IMR-90 (cell line): ENCODE data around the gene ZCCHC7.

Experiments
- CEBPB ChIP-seq: IDR thresholded peaks from 2 replicates; pipeline ENCODE4 v1.6.1; 2012; ENCODE audit warnings: low read depth, low read length, improper control_type of control experiment
- CHD1 ChIP-seq: IDR thresholded peaks from 2 replicates; pipeline ENCODE4 v1.6.1; 2012; ENCODE audit warnings: low read depth, low read length, improper control_type of control experiment
- CTCF ChIP-seq: conservative IDR thresholded peaks from 2 replicates; pipeline ENCODE4 v1.5.1; 2012; ENCODE audit warnings: mild to moderate bottlenecking, low read depth, low read length, improper control_type of control experiment
- FOS ChIP-seq: fragments of 150-350 bp; IDR thresholded peaks from 2 replicates; pipeline ENCODE4 v1.6.1; 2016; ENCODE audit warnings: low read depth, low read length
- MXI1 ChIP-seq: IDR thresholded peaks from 2 replicates; pipeline ENCODE4 v1.6.1; 2012; ENCODE audit warnings: low read depth, mild to moderate bottlenecking, low read length, moderate library complexity, borderline replicate concordance
- POLR2A ChIP-seq: IDR thresholded peaks from 2 replicates; pipeline ENCODE4 v1.6.1; 2012; ENCODE audit warnings: mild to moderate bottlenecking, low read depth, low read length
- RAD21 ChIP-seq: IDR thresholded peaks from 2 replicates; pipeline ENCODE4 v1.6.1; 2012; ENCODE audit warnings: low read length, improper control_type of control experiment
- RFX5 ChIP-seq: IDR thresholded peaks from 2 replicates; pipeline ENCODE4 v1.8.0; 2012; ENCODE audit warnings: low read depth, mild to moderate bottlenecking, low read length, moderate library complexity
- SMC3 ChIP-seq: fragments of 150-350 bp; IDR thresholded peaks from 2 replicates; pipeline ENCODE4 v1.6.1; 2016; ENCODE audit warnings: low read depth, mild to moderate bottlenecking, antibody characterized with exemption, low read length, moderate library complexity

- TF ChIP-seq CTCF (no peak), RAD21 (no peak), POLR2A (no peak), CEBPB (no peak), MXI1 (no peak), RFX5 (no peak), CHD1 (no peak), FOS (no peak), SMC3 (no peak)
These were observed 66.9 kb downstream of the ZCCHC7 start for GRCh38 chr9:37187292-37187691.
